ENCODE measurements around the gene PLA2G2A. TPM values are rescaled to one million over a fixed set of nuclear protein-coding genes. Genes with fewer than 3 reads are reported as not detected.

PLA2G2A gene
- total and polyA plus RNA-seq, 2 donors (not counting 1 experiment from before 2014, with no cell fraction given), result not detected

DNA sequence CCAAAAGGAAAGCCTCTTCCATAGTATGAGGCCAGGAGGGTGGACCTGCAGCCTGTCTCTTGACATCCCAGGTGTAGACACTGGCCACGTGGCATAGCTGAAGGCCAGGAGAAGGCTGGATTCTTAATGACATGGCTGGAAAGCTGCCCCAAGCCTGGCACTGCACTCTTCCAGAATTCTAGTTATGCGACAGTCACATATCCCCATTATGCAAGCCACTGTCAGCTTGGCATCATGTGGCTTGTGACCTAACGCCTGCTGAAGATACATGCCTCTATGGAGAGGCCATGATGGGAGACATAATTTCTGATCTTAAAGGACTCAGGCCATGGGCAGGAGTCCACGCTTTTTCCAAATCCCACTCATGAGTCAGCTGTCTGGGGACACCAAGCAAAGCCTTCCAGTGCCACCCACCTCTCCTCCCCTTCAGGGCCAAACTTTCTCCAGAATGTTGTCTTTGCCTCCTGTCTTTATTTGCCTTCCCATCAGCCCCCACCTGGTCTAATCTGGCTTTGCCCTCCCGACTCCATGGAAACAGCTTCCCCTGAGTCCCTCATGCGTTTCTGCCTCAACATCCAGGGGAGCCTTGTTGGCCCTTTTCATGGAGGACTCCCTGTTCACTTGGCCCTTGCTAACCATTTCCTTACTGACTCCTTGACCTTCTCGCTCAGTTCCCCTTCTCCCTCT is 3.0 kb downstream of the PLA2G2A start:
- no peak overlapping the region for H3K4me2 ChIP-seq (replicated peaks; ENCODE audit: low read depth, low read length, poor library complexity, severe bottlenecking)
- CTCF ChIA-PET, result interaction anchor here (0.8 to 5.2 kb wide), 4 partner anchors 125 to 219 kb away, joined by 3 to 58 read pairs (median 3); no protein-coding TSS in a partner anchor
- ATAC-seq (ENCODE audit: low read depth) (no peak), DNase-seq (no peak)
- no peak overlapping the region for H3K27ac ChIP-seq (ENCODE audit: low read length in 2 of 2)
- Mint-ChIP-seq H3K4me1 (peaks cover 2% of the 10 kb centered on the region), H3K4me3 (no peak overlapping the region), H3K9me3 (ENCODE audit: insufficient read depth) (no peaks in the 10 kb centered on the region), H3K27ac (no peak overlapping the region), H3K27me3 (peaks cover 26% of the 10 kb centered on the region)
- H3K9ac ChIP-seq (ENCODE audit: low read length), result no peak overlapping the region
- 90% methylated on average over 7 of the region's 7 CpGs for WGBS (ENCODE audit: insufficient coverage)
- H3K4me3 ChIP-seq (ENCODE audit: control extremely low read depth in 1 of 5, extremely low read depth in 1 of 5, insufficient read depth in 1 of 5, low read depth in 2 of 5, low read length in 4 of 5), result no peak overlapping the region
- no peaks in the 10 kb centered on the region for H3K36me3 ChIP-seq (replicated peaks in 1 of 2; ENCODE audit: control extremely low read depth in 1 of 2, control insufficient read depth in 1 of 2, extremely low read depth in 1 of 2, insufficient read depth in 2 of 2, low read length in 1 of 2)
- no peaks in the 10 kb centered on the region for H3K4me1 ChIP-seq (ENCODE audit: control insufficient read depth in 2 of 2, insufficient read depth in 2 of 2, low read length in 2 of 2)
- H2AFZ ChIP-seq (ENCODE audit: insufficient read depth, low read depth, low read length, poor library complexity, severe bottlenecking), result no peak overlapping the region
- TF ChIP-seq, protein P1, sequence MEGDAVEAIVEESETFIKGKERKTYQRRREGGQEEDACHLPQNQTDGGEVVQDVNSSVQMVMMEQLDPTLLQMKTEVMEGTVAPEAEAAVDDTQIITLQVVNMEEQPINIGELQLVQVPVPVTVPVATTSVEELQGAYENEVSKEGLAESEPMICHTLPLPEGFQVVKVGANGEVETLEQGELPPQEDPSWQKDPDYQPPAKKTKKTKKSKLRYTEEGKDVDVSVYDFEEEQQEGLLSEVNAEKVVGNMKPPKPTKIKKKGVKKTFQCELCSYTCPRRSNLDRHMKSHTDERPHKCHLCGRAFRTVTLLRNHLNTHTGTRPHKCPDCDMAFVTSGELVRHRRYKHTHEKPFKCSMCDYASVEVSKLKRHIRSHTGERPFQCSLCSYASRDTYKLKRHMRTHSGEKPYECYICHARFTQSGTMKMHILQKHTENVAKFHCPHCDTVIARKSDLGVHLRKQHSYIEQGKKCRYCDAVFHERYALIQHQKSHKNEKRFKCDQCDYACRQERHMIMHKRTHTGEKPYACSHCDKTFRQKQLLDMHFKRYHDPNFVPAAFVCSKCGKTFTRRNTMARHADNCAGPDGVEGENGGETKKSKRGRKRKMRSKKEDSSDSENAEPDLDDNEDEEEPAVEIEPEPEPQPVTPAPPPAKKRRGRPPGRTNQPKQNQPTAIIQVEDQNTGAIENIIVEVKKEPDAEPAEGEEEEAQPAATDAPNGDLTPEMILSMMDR (IDR thresholded peaks at IDR 0.05), result no peak
- no peak for TF ChIP-seq EZH2 (IDR thresholded peaks at IDR 0.05; ENCODE audit: borderline replicate concordance, insufficient read depth, low read depth, low read length, poor library complexity, severe bottlenecking)
- intact Hi-C loops (cut with micrococcal nuclease), result no loop called here
- no peaks in the 10 kb centered on the region for H3K27me3 ChIP-seq (replicated peaks in 1 of 4; ENCODE audit: control extremely low read depth in 1 of 4, control insufficient read depth in 3 of 4, insufficient read depth in 4 of 4, low read length in 3 of 4)
- H4K20me1 ChIP-seq (ENCODE audit: control insufficient read depth, insufficient read depth, low read length, poor library complexity, severe bottlenecking), result no peaks in the 10 kb centered on the region
- POLR2A ChIA-PET, result no interaction called here
- H3K79me2 ChIP-seq (ENCODE audit: control insufficient read depth, insufficient read depth, low read length), result no peaks in the 10 kb centered on the region
- H3K9me3 ChIP-seq (ENCODE audit: control extremely low read depth in 1 of 3, control insufficient read depth in 2 of 3, insufficient read depth in 1 of 3, low read length in 2 of 3), result no peaks in the 10 kb centered on the region

DNA sequence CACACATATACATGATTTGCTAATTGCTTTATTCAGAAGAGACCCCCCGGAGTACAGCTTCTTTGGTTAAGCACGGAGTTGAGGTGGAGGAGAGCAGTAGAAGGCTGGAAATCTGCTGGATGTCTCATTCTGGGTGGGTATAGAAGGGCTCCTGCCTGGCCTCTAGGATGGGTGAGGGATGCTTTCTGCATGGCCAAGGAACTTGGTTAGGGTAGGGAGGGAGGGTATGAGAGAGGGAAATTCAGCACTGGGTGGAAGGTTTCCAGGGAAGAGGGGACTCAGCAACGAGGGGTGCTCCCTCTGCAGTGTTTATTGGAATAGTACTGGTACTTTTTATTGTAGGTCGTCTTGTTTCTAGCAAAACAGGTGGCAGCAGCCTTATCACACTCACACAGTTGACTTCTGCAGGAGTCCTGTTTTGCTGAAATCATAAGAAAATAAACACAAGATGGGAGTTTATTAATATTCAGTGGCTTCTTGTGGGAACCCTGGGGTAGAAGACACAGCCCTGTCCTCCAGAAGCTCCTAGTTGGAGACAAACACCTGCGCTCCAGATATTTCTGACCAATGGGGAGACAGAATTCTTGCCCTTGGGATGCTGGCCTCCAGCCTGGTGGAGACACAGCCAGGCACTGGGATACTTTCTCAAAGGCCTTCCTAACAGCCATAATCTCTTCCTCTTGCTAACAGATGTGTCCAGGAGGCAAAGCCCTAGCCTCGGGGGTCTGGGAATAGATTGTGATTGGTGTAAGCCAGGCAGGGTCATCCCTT is 3.8 kb downstream of the PLA2G2A start:
- ChIA-PET CTCF (interaction anchor here (0.8 to 5.2 kb wide), 16 partner anchors 20 to 519 kb away, joined by 3 to 58 read pairs (median 4); no protein-coding TSS in a partner anchor), POLR2A (no interaction called here)
- H3K9me3 Mint-ChIP-seq (ENCODE audit: insufficient read depth), result no peaks in the 10 kb centered on the region
- no peak overlapping the region for H3K9ac ChIP-seq (ENCODE audit: low read length)
- H3K27ac ChIP-seq (ENCODE audit: low read length in 2 of 2), result no peak overlapping the region
- intact Hi-C loops (cut with micrococcal nuclease), result loop anchor here (2.0 kb wide), 1 partner anchor 219 kb away; no protein-coding TSS in a partner anchor
- H4K20me1 ChIP-seq (ENCODE audit: control insufficient read depth, insufficient read depth, low read length, poor library complexity, severe bottlenecking), result no peaks in the 10 kb centered on the region
- H3K4me3 Mint-ChIP-seq, result no peak overlapping the region
- H3K36me3 ChIP-seq (replicated peaks in 1 of 2; ENCODE audit: control extremely low read depth in 1 of 2, control insufficient read depth in 1 of 2, extremely low read depth in 1 of 2, insufficient read depth in 2 of 2, low read length in 1 of 2), result no peaks in the 10 kb centered on the region
- H3K27ac Mint-ChIP-seq, result no peak overlapping the region
- H3K79me2 ChIP-seq (ENCODE audit: control insufficient read depth, insufficient read depth, low read length), result no peaks in the 10 kb centered on the region
- peaks cover 2% of the 10 kb centered on the region for H3K4me1 Mint-ChIP-seq
- no peak overlapping the region for H2AFZ ChIP-seq (ENCODE audit: insufficient read depth, low read depth, low read length, poor library complexity, severe bottlenecking)
- no peaks in the 10 kb centered on the region for H3K4me1 ChIP-seq (ENCODE audit: control insufficient read depth in 2 of 2, insufficient read depth in 2 of 2, low read length in 2 of 2)
- 67% methylated on average over 4 of the region's 6 CpGs for WGBS (ENCODE audit: insufficient coverage)
- TF ChIP-seq EZH2 (IDR thresholded peaks at IDR 0.05; ENCODE audit: borderline replicate concordance, insufficient read depth, low read depth, low read length, poor library complexity, severe bottlenecking), result no peak
- TF ChIP-seq, protein P1 (IDR thresholded peaks at IDR 0.05), result no peak
- H3K9me3 ChIP-seq (ENCODE audit: control extremely low read depth in 1 of 3, control insufficient read depth in 2 of 3, insufficient read depth in 1 of 3, low read length in 2 of 3), result no peaks in the 10 kb centered on the region
- no peaks in the 10 kb centered on the region for H3K27me3 ChIP-seq (replicated peaks in 1 of 4; ENCODE audit: control extremely low read depth in 1 of 4, control insufficient read depth in 3 of 4, insufficient read depth in 4 of 4, low read length in 3 of 4)
- peaks cover 30% of the 10 kb centered on the region for H3K27me3 Mint-ChIP-seq
- DNase-seq, result no peak
- no peak overlapping the region for H3K4me3 ChIP-seq (ENCODE audit: control extremely low read depth in 1 of 5, extremely low read depth in 1 of 5, insufficient read depth in 1 of 5, low read depth in 2 of 5, low read length in 4 of 5)
- no peak overlapping the region for H3K4me2 ChIP-seq (replicated peaks; ENCODE audit: low read depth, low read length, poor library complexity, severe bottlenecking)
- no peak for ATAC-seq (ENCODE audit: low read depth)

All from B cell (primary cell).